Erythroblast (primary cell): Measurements from ENCODE around the gene CLSTN1.
A peak's percentile ranks its signal among the peaks of the same experiment; 100 is the strongest.
"Not testable (repeated sequence)": the region's sequence is repeated elsewhere in the genome, so short reads cannot be mapped to it uniquely, and the experiment has no call there.

ENCODE experiments used
- DNase-seq, 2 experiments: peaks; one replicate each; lab custom pipeline; 2025; lab: John Stamatoyannopoulos, UW
- GATA1 ChIP-seq: IDR thresholded peaks from 2 replicates; pipeline ENCODE4 v1.6.1; 2011; ENCODE audit warnings: low read depth, mild to moderate bottlenecking, control low read depth, low read length, moderate library complexity
- POLR2A ChIP-seq: IDR thresholded peaks from 2 replicates; pipeline ENCODE4 v1.6.1; 2011; ENCODE audit warnings: mild to moderate bottlenecking, low read length

CLSTN1 gene

DNA sequence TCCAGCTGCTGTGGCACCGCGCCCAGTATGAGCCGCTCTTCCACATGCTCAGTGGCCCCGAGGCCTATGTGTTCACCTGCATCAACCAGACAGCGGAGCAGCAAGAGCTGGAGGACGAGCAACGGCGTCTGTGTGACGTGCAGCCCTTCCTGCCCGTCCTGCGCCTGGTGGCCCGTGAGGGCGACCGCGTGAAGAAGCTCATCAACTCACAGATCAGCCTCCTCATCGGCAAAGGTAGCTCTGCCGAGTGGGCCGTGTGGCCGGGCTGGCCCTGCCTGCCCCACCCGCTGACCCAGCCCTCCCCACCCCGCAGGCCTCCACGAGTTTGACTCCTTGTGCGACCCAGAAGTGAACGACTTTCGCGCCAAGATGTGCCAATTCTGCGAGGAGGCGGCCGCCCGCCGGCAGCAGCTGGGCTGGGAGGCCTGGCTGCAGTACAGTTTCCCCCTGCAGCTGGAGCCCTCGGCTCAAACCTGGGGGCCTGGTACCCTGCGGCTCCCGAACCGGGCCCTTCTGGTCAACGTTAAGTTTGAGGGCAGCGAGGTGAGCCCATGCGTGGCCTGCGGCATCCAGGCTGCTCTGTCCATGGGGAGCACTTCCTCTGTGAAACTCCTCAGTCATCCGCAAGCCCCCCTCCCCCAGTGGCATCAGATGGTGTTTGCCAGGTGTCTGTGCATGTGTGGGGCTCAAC lies 108.1 kb downstream of the CLSTN1 start:
- no peak for DNase-seq

DNA sequence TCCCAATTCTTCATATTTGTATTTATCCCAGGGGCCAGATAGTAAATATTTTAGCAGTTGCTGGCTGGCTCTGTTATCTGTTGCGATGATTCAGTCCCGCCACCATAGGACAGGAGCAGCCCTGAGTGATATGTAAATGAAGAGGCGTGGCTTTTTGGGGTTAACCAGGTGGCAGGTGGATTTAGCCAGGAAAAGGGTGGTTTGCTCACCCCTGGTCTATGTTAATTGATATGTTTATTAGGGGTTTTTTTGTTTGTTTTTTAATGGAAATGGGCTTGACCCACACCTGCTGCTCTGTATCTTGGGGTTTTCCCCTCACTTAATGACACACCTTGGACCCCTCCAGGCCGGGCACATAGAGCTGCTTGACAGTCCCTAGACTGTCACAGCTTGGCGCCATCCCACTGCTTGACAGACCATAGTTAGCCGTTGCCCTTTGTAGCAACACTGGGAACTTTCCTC lies 109.5 kb downstream of the CLSTN1 start:
- DNase-seq, result peak in 1 of 2 experiments; percentile 15
- TF ChIP-seq GATA1, result no peak
- TF ChIP-seq POLR2A, result no peak

More for the DNA sequence above, 108.1 kb downstream of the CLSTN1 start:
- TF ChIP-seq GATA1 (no peak), POLR2A (no peak)

DNA sequence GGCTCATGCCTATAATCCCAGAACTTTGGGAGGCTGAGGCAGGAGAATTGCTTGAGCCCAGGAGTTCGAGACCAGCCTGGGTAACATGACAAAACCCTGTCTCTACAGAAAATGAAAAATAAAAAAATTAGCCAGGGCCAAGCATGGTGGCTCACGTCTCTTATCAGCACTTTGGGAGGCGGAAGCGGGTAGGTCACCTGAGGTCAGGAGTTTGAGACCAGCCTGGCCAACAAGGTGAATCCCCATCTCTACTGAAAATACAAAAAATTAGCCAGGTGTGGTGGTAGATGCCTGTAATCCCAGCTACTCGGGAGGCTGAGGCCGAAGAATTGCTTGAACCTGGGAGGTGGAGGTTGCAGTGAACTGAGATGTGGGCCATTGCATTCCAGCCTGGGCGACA lies 111.0 kb downstream of the CLSTN1 start:
- not testable (repeated sequence) for DNase-seq

DNA sequence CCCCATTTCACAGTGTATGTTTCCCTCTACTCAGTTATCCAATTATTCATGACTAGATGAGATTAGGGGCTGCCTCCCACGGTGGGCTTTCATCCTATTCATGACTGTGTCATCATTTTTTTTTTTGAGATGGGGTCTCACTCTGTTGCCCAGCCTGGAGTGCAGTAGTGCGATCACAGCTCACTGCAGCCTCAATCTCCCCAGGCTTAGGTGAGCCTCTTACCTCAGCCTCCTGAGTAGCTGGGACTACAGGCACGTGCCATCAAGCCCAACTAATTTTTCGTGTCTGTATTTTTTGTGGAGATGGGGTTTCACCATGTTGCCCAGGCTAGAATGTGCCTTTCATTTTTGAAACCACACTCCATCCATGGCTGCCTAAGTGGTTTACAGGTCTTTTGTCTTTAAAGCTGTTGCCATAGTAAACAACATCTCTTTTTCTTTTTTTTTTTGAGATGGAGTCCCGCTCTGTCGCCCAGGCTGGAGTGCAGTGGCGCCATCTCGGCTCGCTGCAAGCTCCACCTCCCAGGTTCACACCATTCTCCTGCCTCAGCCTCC lies 112.2 kb downstream of the CLSTN1 start:
- no peak for DNase-seq
- no peak for TF ChIP-seq POLR2A
- no peak for TF ChIP-seq GATA1

DNA sequence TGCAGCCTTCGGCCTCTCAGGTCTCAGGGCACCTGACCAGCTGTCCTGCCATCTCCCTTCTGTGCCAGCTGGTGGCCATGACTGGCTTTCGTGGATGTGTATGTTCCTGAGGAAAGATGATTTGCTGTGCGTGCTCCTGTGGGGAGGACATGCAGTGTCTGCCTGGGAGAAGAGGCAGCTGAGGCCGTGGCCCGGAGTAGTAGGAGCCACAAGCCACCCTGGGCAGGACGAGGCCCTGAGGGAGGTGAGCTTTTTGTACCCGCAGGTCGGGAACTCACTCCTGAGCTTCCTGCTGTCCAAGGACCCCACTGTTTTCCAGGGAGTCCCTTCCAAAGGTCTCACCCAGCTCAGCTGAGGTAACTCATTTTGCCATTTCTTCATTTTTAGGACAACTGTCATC lies 113.7 kb downstream of the CLSTN1 start:
- no peak for DNase-seq
- TF ChIP-seq GATA1, result no peak
- no peak for TF ChIP-seq POLR2A

DNA sequence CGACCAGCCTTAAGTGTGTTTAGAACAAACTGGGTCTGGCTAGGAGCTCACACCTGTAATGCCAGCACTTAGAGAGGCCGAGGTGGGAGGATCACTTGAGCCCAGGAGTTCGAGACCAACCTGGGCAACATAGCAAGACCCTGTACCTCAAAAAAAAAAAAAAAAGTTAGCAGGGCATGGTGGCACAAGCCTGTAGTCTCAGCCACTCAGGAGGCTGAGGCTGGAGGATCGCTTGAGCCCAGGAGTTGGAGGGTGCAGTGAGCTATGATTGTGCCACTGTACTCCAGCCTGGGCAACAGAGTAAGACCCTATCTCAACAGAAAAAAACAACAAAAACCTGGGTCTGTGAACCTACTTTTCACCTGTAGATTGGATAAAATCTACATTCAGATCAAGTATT lies 117.6 kb downstream of the CLSTN1 start:
- DNase-seq, result no peak
- no peak for TF ChIP-seq GATA1
- no peak for TF ChIP-seq POLR2A

DNA sequence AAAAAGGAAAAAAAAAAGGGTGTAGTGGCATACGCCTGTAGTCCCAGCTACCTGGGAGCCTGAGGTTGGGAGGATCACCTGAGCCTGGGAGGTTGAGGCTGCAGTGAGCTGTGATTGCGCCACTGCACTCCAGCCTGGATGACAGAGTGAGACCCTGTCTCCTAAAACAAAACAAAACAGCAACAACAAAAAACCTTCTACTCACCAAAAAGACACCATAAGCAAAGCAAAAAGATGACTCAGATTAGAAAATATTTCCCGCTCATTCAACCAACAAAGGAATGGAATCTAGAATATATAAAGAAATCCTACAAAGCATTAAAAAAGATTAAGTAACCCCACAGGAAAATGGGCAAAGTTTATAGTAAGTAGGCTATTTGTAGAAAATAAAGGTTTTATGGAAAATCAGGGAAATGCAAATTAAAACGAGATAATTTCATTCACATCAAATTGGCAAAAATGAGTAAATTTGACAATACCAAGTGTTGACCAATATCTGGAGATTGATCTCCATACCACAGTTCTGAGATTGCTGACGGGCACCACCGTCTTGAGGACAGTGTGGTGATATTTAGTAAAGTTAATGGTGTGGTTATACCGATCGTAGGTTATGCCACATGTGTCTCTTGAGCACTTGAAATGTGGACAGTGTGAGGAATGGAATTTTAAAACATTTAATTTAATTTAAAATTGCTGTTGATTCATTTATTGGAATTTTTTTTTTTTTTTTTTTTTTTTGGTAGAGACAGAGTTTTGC lies 118.2 kb downstream of the CLSTN1 start:
- TF ChIP-seq POLR2A, result no peak
- TF ChIP-seq GATA1, result no peak
- no peak for DNase-seq

DNA sequence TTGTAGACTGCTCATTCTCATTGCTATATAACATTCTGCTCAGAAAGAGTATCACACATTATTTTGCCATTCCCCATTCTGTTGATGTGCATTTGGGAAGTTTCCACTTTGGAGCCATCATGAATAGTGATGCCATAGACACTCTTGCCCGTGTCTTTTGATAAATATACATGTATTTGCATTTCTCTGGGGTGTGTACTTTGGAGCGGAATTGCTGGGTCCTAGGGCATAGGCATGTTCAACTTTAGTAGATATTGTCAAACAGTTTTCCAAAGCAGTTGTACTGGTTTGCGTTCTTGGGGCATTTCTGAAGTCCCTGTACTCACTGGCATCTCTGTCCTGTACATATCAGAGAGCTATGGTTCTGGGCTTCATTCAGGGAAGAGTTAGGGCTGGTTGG lies 120.1 kb downstream of the CLSTN1 start:
- TF ChIP-seq GATA1, result no peak
- TF ChIP-seq POLR2A, result no peak
- DNase-seq, result no peak

DNA sequence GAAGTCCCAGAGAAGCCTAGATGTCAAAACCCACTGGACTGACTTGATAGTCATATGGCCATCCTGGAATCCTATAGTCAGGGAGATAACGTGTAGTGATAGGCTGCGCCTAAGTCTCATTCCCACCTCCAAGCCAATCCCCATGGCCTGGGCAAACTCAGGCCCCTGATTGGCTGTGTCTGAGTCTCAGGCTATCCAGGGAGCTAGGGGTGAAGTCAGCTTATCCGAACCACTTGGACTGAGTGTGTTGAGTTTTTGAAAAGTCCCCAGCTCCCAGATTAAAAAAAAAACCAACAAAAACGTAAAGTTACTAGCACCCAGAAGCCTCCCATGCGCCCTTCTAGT lies 120.6 kb downstream of the CLSTN1 start:
- no peak for DNase-seq
- TF ChIP-seq GATA1, result no peak
- TF ChIP-seq POLR2A, result no peak

DNA sequence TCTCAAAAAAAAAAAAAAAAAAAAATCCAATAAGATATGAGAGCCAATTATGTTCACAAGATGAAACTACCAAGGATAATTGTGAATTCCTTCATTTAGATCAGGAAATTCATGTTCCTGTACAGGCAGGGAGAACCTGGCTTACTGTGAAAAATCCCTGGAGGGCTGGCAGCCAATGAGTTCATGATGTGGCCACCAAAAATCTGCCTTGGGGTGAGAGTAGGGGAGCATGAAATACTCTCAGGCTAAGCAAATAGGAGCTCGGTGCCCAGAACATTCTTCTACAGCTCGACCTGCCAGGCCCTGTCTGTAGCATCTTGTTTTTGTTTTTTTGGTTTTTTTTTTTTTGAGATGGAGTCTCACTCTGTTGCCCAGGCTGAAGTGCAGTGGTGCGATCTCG lies 122.1 kb downstream of the CLSTN1 start:
- TF ChIP-seq GATA1 (no peak), POLR2A (no peak)
- DNase-seq, result no peak

DNA sequence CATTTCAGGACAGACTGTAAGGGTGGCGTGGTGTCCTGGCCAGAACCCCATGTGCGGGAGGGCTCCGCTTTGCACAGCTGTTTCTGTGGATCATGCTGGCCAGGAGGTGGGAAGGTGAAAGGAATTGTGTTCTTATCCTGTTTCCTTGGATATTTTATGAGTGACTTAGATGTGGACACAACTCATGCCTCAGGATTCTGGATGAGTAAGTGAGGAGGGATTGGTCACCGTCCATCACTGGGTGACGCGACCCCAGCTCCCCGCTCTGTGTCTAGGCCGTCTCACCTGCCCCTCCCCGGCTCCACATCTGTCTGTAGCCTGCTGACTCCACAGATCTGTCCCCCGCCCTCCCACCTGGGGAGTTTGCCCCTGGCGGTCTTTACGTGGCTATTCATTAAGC lies 123.4 kb downstream of the CLSTN1 start:
- no peak for DNase-seq
- no peak for TF ChIP-seq POLR2A
- TF ChIP-seq GATA1, result no peak

DNA sequence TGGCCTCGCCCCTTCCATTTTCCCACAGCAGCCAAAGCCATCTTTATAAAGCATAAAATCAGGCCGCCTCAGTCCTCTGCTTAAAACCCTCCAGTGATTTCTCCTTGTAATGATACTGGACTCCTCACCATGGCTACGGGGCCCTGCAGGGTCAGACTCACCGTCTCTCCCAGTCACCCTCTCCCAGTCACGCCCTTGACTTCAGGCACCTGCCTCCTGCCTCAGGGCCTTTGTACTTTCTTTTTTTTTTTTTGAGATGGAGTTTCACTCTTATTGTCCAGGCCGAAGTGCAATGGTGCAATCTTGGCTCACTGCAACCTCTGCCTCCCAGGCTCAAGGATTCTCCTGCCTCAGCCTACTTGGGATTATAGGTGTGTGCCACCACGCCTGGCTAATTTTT lies 124.4 kb downstream of the CLSTN1 start:
- DNase-seq, result no peak
- TF ChIP-seq POLR2A (no peak), GATA1 (no peak)

DNA sequence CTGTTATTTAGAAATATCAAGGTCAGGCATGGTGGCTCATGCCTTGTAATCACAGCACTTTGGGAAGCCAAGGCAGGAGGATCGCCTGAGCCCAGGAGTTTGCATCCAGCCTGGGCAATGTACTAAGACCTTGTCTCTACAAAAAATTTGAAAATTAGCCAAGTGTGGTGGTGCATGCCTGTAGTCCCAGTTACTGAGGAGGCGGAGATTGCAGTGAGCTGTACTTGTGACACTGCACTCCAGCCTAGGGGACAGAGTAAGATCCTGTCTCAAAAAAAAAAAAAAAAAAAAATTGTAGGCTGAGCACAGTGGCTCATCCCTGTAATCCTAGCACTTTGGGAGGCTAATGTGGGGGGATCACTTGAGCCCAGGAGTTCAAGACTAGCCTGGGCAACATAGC lies 127.0 kb downstream of the CLSTN1 start:
- no peak for DNase-seq
- no peak for TF ChIP-seq GATA1
- no peak for TF ChIP-seq POLR2A

DNA sequence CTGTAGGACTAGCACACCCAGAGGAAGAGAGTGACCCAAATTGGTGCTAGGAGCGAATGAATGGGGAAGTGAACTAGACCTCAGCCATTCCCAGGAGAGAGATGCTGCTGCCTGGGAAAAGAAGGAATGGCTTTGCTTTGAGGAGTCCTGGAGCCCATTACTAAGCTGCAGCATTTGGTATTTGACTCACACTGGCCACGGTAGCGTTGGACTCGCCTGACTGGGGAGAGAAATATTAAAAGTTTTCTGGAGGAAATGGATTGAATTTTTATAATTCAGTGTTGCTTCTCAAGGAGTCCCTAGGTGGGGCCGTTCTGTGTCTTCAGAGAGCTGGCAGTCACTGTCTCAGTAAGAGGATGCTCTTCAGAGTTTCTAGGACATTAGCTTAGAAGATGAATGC lies 132.1 kb downstream of the CLSTN1 start:
- no peak for DNase-seq
- TF ChIP-seq GATA1 (no peak), POLR2A (no peak)
